Stimulated activated CD4-positive, alpha-beta T cell treated with anti-CD3 and anti-CD28 coated beads, Interleukin-15, amount 100 ng/mL, for 48 hours (primary cell): ENCODE data around the gene CDYL.

Experiments
- DNase-seq, 2 donors: peaks; one replicate each; pipeline ENCODE4 v3.0.0-alpha.2; 2020; ENCODE audit warnings: low read depth in 2 of 2

Gene CDYL

GRCh38 chr6:4883298-4883697 is 107.1 kb downstream of the CDYL start:
- DNase-seq: no peak

GRCh38 chr6:4884646-4885340 is 108.6 kb downstream of the CDYL start:
- DNase-seq: no peak

DNA sequence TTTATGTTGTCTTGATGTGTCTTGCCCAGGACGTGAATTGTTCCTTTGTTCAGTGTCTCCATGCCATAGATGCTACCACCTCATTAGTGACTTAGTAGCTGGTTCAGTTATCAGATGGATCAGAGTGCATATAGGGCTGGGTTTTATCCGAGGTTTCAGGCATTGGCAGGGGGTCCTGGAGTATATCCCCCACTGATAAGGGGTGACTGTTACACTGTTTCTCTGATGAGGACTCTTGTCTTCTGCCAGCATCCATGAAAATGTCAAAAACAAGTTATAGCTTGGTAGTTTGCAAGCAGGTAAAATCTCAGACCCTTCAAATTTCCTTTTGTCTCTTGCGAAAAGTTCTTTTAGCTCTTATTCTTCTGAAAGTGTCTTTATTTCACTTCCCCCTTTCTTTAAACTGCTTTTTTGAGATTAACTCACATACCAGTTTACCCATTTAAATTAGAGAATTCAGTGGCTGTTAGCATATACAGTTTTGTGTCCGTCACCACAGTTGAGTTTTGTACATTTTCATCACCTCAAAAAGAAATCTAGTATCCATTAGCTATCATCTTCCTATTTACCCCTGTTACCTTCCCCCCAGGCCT is 109.2 kb downstream of the CDYL start:
- no peak for DNase-seq

GRCh38 chr6:4888841-4889240 is 112.6 kb downstream of the CDYL start:
- DNase-seq: no peak

- DNase-seq: no peak
Observed at GRCh38 chr6:4889701-4890100, 113.5 kb downstream of the CDYL start.

DNA sequence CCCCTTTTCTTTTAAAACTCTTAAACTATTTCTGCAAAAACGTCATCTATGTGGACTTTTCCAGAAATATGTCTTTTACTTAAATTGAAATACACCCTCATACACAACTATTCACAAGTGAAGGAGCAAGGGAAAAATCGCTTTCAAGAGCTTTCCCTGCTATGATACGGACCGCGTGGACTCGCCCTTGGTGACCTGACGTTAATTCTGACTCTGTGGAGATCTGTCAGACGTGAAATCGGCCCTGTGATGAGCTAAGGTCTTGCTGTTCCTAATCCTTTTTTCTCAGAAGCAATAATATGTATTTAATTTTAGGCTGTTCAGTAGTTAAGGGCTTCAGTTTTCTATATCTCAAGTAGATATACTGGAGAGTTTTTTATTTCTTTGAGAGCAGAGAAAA is 114.0 kb downstream of the CDYL start:
- no peak for DNase-seq

DNA sequence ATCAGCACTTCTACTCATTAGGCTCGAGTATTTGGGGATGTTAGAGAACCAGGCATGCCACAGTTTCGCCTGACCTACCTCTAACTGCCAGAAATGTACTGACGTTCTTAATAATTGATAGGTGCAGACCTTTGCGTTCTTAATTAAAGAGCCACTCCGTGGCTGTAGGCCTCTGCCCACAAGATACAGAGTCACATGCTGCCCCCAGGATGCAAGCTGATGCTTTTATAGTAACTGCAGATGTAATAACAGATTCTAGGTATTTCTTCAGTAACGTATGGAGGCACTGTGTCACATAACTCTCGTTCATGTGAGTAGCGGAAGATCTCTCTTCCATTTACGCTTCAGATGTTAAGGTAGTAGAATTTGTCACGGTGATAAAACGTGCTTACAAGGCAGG is 114.4 kb downstream of the CDYL start:
- no peak for DNase-seq

- DNase-seq: no peak
Observed at GRCh38 chr6:4891141-4891540, 114.9 kb downstream of the CDYL start.

GRCh38 chr6:4892785-4893485 is 116.7 kb downstream of the CDYL start:
- DNase-seq: no peak

DNA sequence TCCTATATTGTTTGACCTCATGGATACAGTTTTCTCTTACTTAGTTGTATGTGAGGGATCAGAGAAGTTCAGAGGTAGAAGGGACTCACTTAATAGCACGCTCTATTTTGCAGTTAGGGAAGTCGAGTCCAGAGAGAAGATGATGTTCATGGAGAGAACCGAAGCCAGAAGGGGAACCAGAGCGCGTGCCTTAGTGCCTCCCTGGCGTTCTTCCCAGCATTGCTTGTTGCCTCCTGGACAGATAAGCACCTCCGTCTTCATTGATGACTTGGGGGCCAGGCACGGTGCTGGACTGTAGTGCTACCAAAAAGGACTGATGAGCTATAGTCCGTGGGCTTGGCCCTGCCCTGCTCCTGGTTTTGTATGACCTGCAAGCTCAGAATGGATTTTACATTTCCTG is 117.8 kb downstream of the CDYL start:
- DNase-seq: no peak

DNA sequence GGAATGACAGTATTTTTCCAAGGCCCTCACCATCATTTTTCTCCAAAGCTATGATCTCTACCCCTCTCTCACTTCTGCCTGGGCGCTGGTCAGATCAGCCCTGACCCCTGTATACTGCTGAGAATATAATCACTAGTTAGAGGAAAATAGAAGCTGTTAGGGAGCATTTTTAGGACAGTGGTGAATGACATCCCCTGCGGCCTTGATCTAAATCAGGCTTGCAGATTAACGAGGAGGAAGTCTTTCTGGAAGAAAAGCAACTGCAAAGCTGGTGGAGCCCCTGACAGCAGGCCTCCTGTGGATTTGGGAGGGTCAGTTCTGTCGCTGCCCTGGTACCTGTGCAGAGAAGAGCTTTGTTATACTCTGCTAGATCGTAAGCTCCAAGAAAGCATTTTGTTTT is 119.8 kb downstream of the CDYL start:
- no peak for DNase-seq

DNA sequence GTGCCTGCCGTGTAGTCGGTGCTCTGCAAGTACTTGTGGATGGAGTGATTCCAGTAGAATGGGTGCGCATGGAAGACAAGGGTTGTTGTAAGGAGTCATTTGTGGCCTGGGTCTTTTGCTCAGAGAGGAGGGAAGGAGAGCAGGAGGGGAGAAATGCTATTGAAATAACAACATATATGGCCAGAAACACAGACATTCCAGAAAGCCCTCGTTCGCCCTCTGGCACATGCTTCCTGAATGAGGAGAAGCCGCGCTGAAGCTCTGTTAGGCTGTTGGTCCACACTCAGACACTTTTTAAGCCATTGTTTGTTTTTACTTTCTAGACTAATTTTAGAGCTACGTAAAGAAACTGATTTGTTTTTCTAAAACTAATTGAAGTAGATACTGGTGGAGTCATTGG is 120.2 kb downstream of the CDYL start:
- DNase-seq: no peak

DNA sequence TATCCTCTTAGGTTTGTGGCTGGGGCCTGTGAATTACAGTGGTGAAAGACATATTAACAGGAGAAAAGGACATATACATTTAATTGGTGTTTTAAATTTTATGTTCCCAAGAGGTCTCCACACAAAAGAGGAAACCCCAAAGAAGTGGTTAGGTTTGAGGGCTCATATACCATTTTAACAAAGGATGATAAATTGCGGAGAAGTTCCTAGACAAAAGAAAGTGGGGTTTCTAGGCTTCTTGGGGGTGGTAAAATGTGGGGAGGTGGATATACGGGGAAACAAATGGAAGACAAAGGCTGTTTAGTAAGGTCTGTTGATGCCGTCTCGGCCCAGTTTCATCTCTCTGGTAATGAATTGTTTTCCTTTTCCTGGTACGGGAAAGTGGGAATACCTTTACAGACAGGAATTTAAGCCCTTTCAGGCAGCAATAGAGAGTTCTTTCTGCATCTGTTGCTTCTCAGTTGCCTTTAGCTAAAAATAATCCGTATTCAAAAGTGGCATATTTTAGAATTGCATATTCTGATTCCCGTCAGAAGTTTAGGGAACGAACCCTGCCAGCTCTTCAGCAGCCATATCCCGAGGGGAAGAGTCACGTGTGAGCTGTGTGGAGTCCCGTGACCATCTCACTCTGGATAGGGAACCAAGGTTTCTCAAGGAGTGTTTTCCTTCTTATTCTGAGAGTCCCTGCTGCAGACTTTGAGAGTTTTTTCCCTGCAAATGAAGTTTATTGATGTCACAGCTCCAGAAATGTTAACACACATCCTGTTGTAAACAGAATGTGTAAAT is 123.2 kb downstream of the CDYL start:
- no peak for DNase-seq

- no peak for DNase-seq
Observed at GRCh38 chr6:4901386-4902061, 125.3 kb downstream of the CDYL start.

GRCh38 chr6:4902363-4902762 is 126.2 kb downstream of the CDYL start:
- no peak for DNase-seq

- no peak for DNase-seq
Observed at GRCh38 chr6:4903121-4903520, 126.9 kb downstream of the CDYL start.

- no peak for DNase-seq
Observed at GRCh38 chr6:4903751-4904370, 127.7 kb downstream of the CDYL start.

- DNase-seq: no peak
Observed at GRCh38 chr6:4904461-4905025, 128.3 kb downstream of the CDYL start.

DNA sequence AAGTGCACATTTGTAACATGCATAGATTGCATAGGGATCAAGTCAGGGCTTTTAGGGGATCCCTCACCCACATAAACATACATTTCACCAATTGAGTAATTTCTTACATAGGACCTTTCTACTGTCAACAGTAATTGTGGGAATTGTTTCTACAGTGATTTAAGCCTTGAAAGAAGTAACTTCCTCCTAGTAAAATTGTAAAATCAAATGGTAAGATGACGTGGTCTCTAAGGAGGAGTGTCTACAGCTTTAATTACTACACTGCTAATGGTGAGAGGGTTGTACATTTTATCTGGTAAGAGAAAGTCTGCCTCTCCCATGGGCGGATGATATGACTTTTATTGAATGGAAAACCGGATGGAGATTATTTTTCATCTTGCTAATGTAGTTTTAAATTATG is 129.6 kb downstream of the CDYL start:
- no peak for DNase-seq

GRCh38 chr6:4906293-4907276 is 130.4 kb downstream of the CDYL start:
- no peak for DNase-seq
